K562 (cell line): ENCODE data around the gene MTERF2. TPM values are rescaled to one million over a fixed set of nuclear protein-coding genes. Genes with fewer than 3 reads are reported as not detected.

Source experiments
- ATAC-seq: fragments of 200-7000 bp; cut with Tn5 transposase; 3 replicates; pipeline ENCODE4 v1.9.1; 2020; ENCODE audit warnings: moderate library complexity
- BruUV-seq: library from RNA; stranded (reverse); fragments of 400-500 nt; replicated peaks from 2 replicates; lab custom pipeline; 2021; lab: Mats Ljungman, UMichigan
- CTCF ChIA-PET: fragments of 300-600 bp; formaldehyde crosslinking; extraction: SDS; loops from one replicate; lab custom pipeline; 2021; ENCODE audit warnings: low intra/inter-chr PET ratio; lab: Yijun Ruan, JAX
- POLR2A ChIA-PET: fragments of 300-600, 350-650 bp; sonication (Branson Sonifier 250); formaldehyde crosslinking; extraction: SDS; loops from one replicate; lab custom pipeline; 2021; ENCODE audit warnings: antibody characterized with exemption, inconsistent platforms; lab: Yijun Ruan, JAX
- DNase-seq, 4 experiments: peaks; one replicate each; pipeline versions ENCODE4 v3.0.0 to v3.0.0-alpha.2; 2011 to 2018; ENCODE audit warnings: low spot score in 3 of 4, mixed read lengths in 3 of 4; ENCODE audit errors: extremely low read depth in 1 of 4
- FAIRE-seq: peaks from 2 replicates; lab custom pipeline; 2011; peaks lifted over from hg19 to GRCh38; lab: Jason Lieb, UNC
- H2AFZ ChIP-seq: 2 replicates; pipeline ENCODE4 v1.6.0; 2011; ENCODE audit warnings: low read depth, low read length, control low read depth, inconsistent platforms
- H3K27ac ChIP-seq: fragments of 200-600 bp; 3 replicates; pipeline ENCODE4 v1.8.0; 2011; ENCODE audit warnings: low read depth, mild to moderate bottlenecking, control low read depth, inconsistent platforms, low read length, moderate library complexity, mixed read lengths; ENCODE audit errors: extremely low read depth
- H3K27me3 ChIP-seq, 2 experiments: fragments of 300-600 bp in 1 of 2; 2 replicates in 1 of 2; 3 replicates in 1 of 2; pipeline versions ENCODE4 v1.6.0 to v1.8.0; 2011; ENCODE audit warnings: inconsistent platforms in 2 of 2, low read length in 2 of 2, mild to moderate bottlenecking in 1 of 2, mixed read lengths in 1 of 2, moderate library complexity in 1 of 2; ENCODE audit not compliant: control insufficient read depth in 2 of 2, insufficient read depth in 2 of 2
- H3K36me3 ChIP-seq: fragments of 300-600 bp; 3 replicates; pipeline ENCODE4 v1.8.0; 2011; ENCODE audit warnings: mild to moderate bottlenecking, low read length, inconsistent platforms; ENCODE audit not compliant: control insufficient read depth, insufficient read depth
- H3K4me1 ChIP-seq, 2 experiments: fragments of 200-600 bp in 1 of 2; replicated peaks in 1 of 2; 2 replicates in 1 of 2; 3 replicates in 1 of 2; pipeline versions ENCODE4 v1.5.1 to v1.8.0; 2011; ENCODE audit warnings: inconsistent platforms in 2 of 2, low read length in 2 of 2, mild to moderate bottlenecking in 1 of 2, mixed read lengths in 1 of 2, moderate library complexity in 1 of 2; ENCODE audit not compliant: control insufficient read depth in 2 of 2, insufficient read depth in 2 of 2
- H3K4me2 ChIP-seq: 2 replicates; pipeline ENCODE4 v1.6.1; 2011; ENCODE audit warnings: low read length, control low read depth, inconsistent platforms, mixed read lengths; ENCODE audit not compliant: insufficient read depth
- H3K4me3 ChIP-seq: fragments of 200-600 bp; sonication (generic), shearing (Covaris generic); 2 replicates; pipeline ENCODE4 v1.5.1; 2016; ENCODE audit warnings: control low read depth, inconsistent platforms
- H3K79me2 ChIP-seq: fragments of 200-600 bp; 3 replicates; pipeline ENCODE4 v1.8.0; 2011; ENCODE audit warnings: low read length, inconsistent platforms; ENCODE audit not compliant: control insufficient read depth, insufficient read depth
- H3K9ac ChIP-seq, 2 experiments: 2 replicates each; pipeline versions ENCODE4 v1.6.0 to v1.6.1; 2011; ENCODE audit warnings: low read depth in 2 of 2, low read length in 2 of 2, control low read depth in 1 of 2, inconsistent platforms in 1 of 2, mild to moderate bottlenecking in 1 of 2, mixed read lengths in 1 of 2; ENCODE audit not compliant: insufficient read depth in 1 of 2
- H3K9me1 ChIP-seq: one replicate; pipeline ENCODE4 v1.6.0; 2011; ENCODE audit warnings: inconsistent platforms, mild to moderate bottlenecking, low read length, moderate library complexity; ENCODE audit not compliant: control insufficient read depth, insufficient read depth
- H3K9me3 ChIP-seq: replicated peaks from 2 replicates; pipeline ENCODE4 v1.5.1; 2011; ENCODE audit warnings: low read depth, low read length, inconsistent platforms; ENCODE audit not compliant: control insufficient read depth, insufficient read depth
- H4K20me1 ChIP-seq: replicated peaks from 2 replicates; pipeline ENCODE4 v1.6.1; 2011; ENCODE audit warnings: low read length, inconsistent platforms, mixed read lengths; ENCODE audit not compliant: control insufficient read depth, insufficient read depth
- BACH1 ChIP-seq: fragments of 200-800 bp; sonication (Bioruptor generic); IDR thresholded peaks from 2 replicates; pipeline ENCODE4 v1.6.1; 2016; ENCODE audit warnings: missing genetic modification characterization, missing compliant biosample characterization
- BRF2 ChIP-seq: IDR thresholded peaks from 3 replicates; pipeline ENCODE4 v1.6.1; 2011; ENCODE audit warnings: borderline replicate concordance, mild to moderate bottlenecking; ENCODE audit not compliant: insufficient read length, insufficient read depth
- ELF4 ChIP-seq: fragments of 450-650 bp; formaldehyde crosslinking; IDR thresholded peaks from 2 replicates; pipeline ENCODE4 v1.4.0; 2022; ENCODE audit warnings: missing genetic modification characterization
- ETV6 ChIP-seq, 3 experiments: fragments of 150-350 bp in 1 of 3; sonication (generic) in 1 of 3; formaldehyde crosslinking in 1 of 3; IDR thresholded peaks; 2 replicates each; pipeline versions ENCODE4 v1.6.1 to v1.8.0; 2014 to 2022; ENCODE audit warnings: borderline replicate concordance in 2 of 3, low read depth in 2 of 3, antibody characterized with exemption in 1 of 3, low read length in 1 of 3, mild to moderate bottlenecking in 1 of 3, missing genetic modification reagents in 1 of 3
- HES1 ChIP-seq: fragments of 450-650 bp; IDR thresholded peaks from 2 replicates; pipeline ENCODE4 v1.6.1; 2016; ENCODE audit warnings: low read depth, mild to moderate bottlenecking, moderate library complexity
- MECOM ChIP-seq: fragments of 250-450 bp; sonication (Bioruptor Pico); IDR thresholded peaks from 2 replicates; pipeline ENCODE4 v1.8.0; 2022; ENCODE audit warnings: inconsistent platforms
- MYNN ChIP-seq, 2 experiments: sonication (generic); formaldehyde crosslinking in 1 of 2; IDR thresholded peaks; 2 replicates each; pipeline versions ENCODE4 v1.5.0 to v1.6.1; 2016 to 2020; ENCODE audit warnings: antibody characterized with exemption in 1 of 2, missing genetic modification reagents in 1 of 2
- NR4A1 ChIP-seq, 2 experiments: fragments of 250-450 bp in 1 of 2; fragments of 450-650 bp in 1 of 2; sonication (Bioruptor Pico) in 1 of 2; IDR thresholded peaks; 2 replicates each; pipeline versions ENCODE4 v1.4.0 to v1.6.1; 2016 to 2020; ENCODE audit warnings: mild to moderate bottlenecking in 2 of 2, missing compliant biosample characterization in 1 of 2, missing genetic modification characterization in 1 of 2, moderate library complexity in 1 of 2
- PPARD ChIP-seq: fragments of 250-450 bp; sonication (Bioruptor Pico); IDR thresholded peaks from 2 replicates; pipeline ENCODE4 v1.8.0; 2022; ENCODE audit warnings: inconsistent platforms, mild to moderate bottlenecking, moderate library complexity
- SMARCB1 ChIP-seq: IDR thresholded peaks from 2 replicates; pipeline ENCODE4 v1.6.1; 2011; ENCODE audit warnings: improper control_type of control experiment, low read depth; ENCODE audit not compliant: insufficient read length
- SRSF7 ChIP-seq: fragments of 200-400 bp; formaldehyde crosslinking; optimal IDR thresholded peaks from 2 replicates; pipeline ENCODE3; 2017; ENCODE audit warnings: mild to moderate bottlenecking, low read depth, low read length
- TFAP4 ChIP-seq: sonication (generic); formaldehyde crosslinking; IDR thresholded peaks from 2 replicates; pipeline ENCODE4 v1.8.0; 2022; ENCODE audit warnings: missing genetic modification reagents, mild to moderate bottlenecking, moderate library complexity, borderline replicate concordance
- ZNF785 ChIP-seq: fragments of 250-450 bp; sonication (Bioruptor Pico); IDR thresholded peaks from 2 replicates; pipeline ENCODE4 v1.4.0; 2020; ENCODE audit warnings: mild to moderate bottlenecking
- WGBS: fragments of 100-300 bp; shearing (Covaris generic); methylation state at CpG from one replicate; pipeline ENCODE4 v1.1.6; 2016; ENCODE audit warnings: low coverage, mixed read lengths; ENCODE audit not compliant: insufficient coverage; ENCODE audit errors: missing lambda C conversion rate; 5-methylcytosine and 5-hydroxymethylcytosine counted together
- in situ Hi-C: fragments of 300-500 bp; cut with MboI; formaldehyde crosslinking; loops from 4 replicates; pipeline ENCODE4 v1.15.0; 2018; ENCODE audit warnings: inconsistent platforms, mixed read lengths
- intact Hi-C: fragments of 100-400 bp; cut with micrococcal nuclease; formaldehyde crosslinking; loops from 2 replicates; pipeline ENCODE4 v1.14.2; 2022
- polyA plus RNA-seq, 8 experiments: library from polyadenylated mRNA; depleted of rRNA in 4 of 8; stranded (reverse) in 5 of 8; unstranded in 3 of 8; fragments of >200 nt; fragmentation: Nextera tagmentation in 2 of 8; fragmentation: Illumina TruSeq in 1 of 8; extraction: Ambion mirVana in 2 of 8; extraction: Trizol in 1 of 8; gene quantifications; 2 replicates each; pipeline versions ENCODE4 v1.2.1 to v1.2.3, GENCODE V29; 2011 to 2014; ENCODE audit warnings: inconsistent platforms in 1 of 8, missing spikeins in 1 of 8
- total RNA-seq, 7 experiments: library from RNA; depleted of rRNA in 6 of 7; stranded (reverse); fragments of >200 nt in 6 of 7; fragmentation: Illumina TruSeq in 2 of 7; extraction: Trizol in 2 of 7; gene quantifications; 2 replicates each; pipeline versions ENCODE4 v1.2.1 to v1.2.3, GENCODE V29; 2011 to 2021; ENCODE audit warnings: low replicate concordance in 1 of 7
- TF ChIP-seq, protein P1 (sequence below): fragments of 250-450 bp; sonication (Bioruptor Pico); IDR thresholded peaks from 2 replicates; pipeline ENCODE4 v1.4.0; 2020; ENCODE audit warnings: mild to moderate bottlenecking
- TF ChIP-seq, protein P2 (sequence below): fragments of 250-450 bp; sonication (Bioruptor Pico); IDR thresholded peaks from 2 replicates; pipeline ENCODE4 v1.4.0; 2020; ENCODE audit warnings: borderline replicate concordance

Gene MTERF2
- total and polyA plus RNA-seq, 9 of the 15 experiments (the other 6 are each of a cell fraction or from before 2014, with no cell fraction given): 10.0 to 63.2 (median 33.2) TPM

DNA sequence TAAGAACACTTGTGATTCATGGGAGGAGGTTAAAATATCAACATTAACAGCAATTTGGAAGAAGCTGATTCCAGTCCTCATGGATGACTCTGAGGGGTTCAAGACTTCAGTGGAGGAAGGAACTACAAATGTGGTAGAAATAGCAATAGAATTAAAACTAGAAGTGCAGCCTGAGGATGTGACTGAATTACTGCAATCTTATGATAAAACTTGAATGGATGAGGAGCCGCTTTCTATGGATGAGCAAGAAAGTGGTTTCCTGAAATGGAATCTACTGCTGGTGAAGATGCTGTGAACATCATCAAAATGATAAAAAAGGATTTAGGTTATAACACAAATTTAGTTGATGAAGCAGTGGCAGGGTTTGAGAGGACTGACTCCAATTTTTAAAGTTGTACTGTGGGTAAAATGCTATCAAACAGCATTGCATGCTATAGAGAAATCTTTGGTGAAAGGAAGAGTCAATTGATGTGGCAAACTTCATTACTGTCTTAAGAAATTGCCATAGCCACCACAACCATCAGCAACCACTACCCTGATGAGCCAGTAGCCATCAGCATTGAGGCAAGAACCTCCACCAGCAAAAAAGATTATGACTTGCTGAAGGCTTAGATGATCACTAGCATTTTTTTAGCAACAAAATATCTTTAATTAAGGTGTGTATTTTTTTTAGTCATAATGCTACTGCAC lies 25.9 kb upstream of the MTERF2 start:
- Histone ChIP-seq H3K9me3 (no peaks in the 10 kb centered on the region), H4K20me1 (no peaks in the 10 kb centered on the region; the same call in 1 of the 2 replicates), H3K4me1 (no peaks in the 10 kb centered on the region), H3K9me1 (no peaks in the 10 kb centered on the region), H3K4me2 (no peak overlapping the region), H3K27me3 (no peaks in the 10 kb centered on the region), H2AFZ (no peak overlapping the region), H3K27ac (no peak overlapping the region), H3K36me3 (peaks cover 5% of the 10 kb centered on the region; the same call in 2 of the 3 replicates), H3K9ac (no peak overlapping the region), H3K79me2 (no peaks in the 10 kb centered on the region), H3K4me3 (no peak overlapping the region)
- DNase-seq (no peak), FAIRE-seq (no peak), ATAC-seq (no peak)
- intact Hi-C loops (no loop called here), in situ Hi-C loops (no loop called here)
- BruUV-seq: no TSS peak
- CTCF ChIA-PET: no interaction called here
- POLR2A ChIA-PET: no interaction called here
- 91% methylated on average over 1 of the region's 1 CpG for WGBS
- TF ChIP-seq PPARD (CRISPR knock-in tag): no peak
- TF ChIP-seq SMARCB1: no peak
- no peak for TF ChIP-seq ZNF785 (CRISPR knock-in tag)
- TF ChIP-seq, protein P1, sequence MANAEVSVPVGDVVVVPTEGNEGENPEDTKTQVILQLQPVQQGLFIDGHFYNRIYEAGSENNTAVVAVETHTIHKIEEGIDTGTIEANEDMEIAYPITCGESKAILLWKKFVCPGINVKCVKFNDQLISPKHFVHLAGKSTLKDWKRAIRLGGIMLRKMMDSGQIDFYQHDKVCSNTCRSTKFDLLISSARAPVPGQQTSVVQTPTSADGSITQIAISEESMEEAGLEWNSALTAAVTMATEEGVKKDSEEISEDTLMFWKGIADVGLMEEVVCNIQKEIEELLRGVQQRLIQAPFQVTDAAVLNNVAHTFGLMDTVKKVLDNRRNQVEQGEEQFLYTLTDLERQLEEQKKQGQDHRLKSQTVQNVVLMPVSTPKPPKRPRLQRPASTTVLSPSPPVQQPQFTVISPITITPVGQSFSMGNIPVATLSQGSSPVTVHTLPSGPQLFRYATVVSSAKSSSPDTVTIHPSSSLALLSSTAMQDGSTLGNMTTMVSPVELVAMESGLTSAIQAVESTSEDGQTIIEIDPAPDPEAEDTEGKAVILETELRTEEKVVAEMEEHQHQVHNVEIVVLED (CRISPR knock-in tag): no peak
- no peak for TF ChIP-seq TFAP4
- no peak for TF ChIP-seq MYNN (IDR thresholded peaks at IDR 0.05)
- no peak for TF ChIP-seq MYNN (CRISPR knock-in tag; IDR thresholded peaks at IDR 0.05)
- TF ChIP-seq ETV6 (IDR thresholded peaks at IDR 0.05; ENCODE audit: borderline replicate concordance in 1 of 2, low read depth in 2 of 2, low read length in 1 of 2): no peak
- no peak for TF ChIP-seq ETV6 (CRISPR knock-in tag; IDR thresholded peaks at IDR 0.05; ENCODE audit: borderline replicate concordance)
- TF ChIP-seq ELF4 (CRISPR knock-in tag): no peak
- TF ChIP-seq, protein P2, sequence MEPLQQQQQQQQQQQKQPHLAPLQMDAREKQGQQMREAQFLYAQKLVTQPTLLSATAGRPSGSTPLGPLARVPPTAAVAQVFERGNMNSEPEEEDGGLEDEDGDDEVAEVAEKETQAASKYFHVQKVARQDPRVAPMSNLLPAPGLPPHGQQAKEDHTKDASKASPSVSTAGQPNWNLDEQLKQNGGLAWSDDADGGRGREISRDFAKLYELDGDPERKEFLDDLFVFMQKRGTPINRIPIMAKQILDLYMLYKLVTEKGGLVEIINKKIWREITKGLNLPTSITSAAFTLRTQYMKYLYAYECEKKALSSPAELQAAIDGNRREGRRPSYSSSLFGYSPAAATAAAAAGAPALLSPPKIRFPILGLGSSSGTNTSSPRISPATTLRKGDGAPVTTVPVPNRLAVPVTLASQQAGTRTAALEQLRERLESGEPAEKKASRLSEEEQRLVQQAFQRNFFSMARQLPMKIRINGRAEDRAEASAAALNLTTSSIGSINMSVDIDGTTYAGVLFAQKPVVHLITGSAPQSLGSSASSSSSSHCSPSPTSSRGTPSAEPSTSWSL (CRISPR knock-in tag): no peak
- TF ChIP-seq HES1: no peak
- TF ChIP-seq MECOM (CRISPR knock-in tag): no peak
- TF ChIP-seq BACH1 (tag): no peak
- TF ChIP-seq NR4A1 (CRISPR knock-in tag; IDR thresholded peaks at IDR 0.05): no peak
- no peak for TF ChIP-seq NR4A1 (tag; IDR thresholded peaks at IDR 0.05)
- TF ChIP-seq SRSF7: no peak
- TF ChIP-seq BRF2: no peak
